ENCODE measurements around the gene ACSM4. TPM values are rescaled to one million over a fixed set of nuclear protein-coding genes. Genes with fewer than 3 reads are reported as not detected.
"Not testable (repeated sequence)": the region's sequence is repeated elsewhere in the genome, so short reads cannot be mapped to it uniquely, and the experiment has no call there.

ACSM4 gene
- total RNA-seq, 1 donor from 2014 or later, result not detected

GRCh38 chr12:7324176-7324575 lies 20.3 kb downstream of the ACSM4 start:
- DNase-seq (ENCODE audit: low spot score in 2 of 2) (no peak), FAIRE-seq (no peak)

- FAIRE-seq (no peak), DNase-seq (ENCODE audit: low spot score in 2 of 2) (no peak)
Measured at GRCh38 chr12:7327918-7328317, 24.0 kb downstream of the ACSM4 start.

DNA sequence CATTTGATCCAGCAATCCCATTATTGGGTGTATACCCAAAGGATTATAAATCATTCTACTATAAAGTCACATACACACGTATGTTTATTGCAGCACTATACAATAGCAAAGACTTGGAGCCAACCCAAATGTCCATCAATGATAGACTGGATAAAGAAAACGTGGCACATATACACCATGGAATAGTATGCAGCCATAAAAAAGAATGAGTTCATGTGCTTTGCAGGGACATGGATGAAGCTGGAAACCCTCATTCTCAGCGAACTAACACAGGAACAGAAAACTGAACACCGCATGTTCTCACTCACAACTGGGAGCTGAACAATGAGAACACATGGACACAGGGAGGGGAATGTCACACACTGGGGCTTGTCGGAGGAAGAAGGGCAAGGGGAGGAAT lies 33.9 kb downstream of the ACSM4 start:
- not testable (repeated sequence) for FAIRE-seq; DNase-seq (ENCODE audit: low spot score in 2 of 2)

GRCh38 chr12:7339675-7340074 lies 35.8 kb downstream of the ACSM4 start:
- FAIRE-seq (no peak), DNase-seq (ENCODE audit: low spot score in 2 of 2) (no peak)

GRCh38 chr12:7344833-7345606 lies 41.1 kb downstream of the ACSM4 start:
- DNase-seq (ENCODE audit: low spot score in 2 of 2), result no peak
- FAIRE-seq, result no peak

- no peak for DNase-seq (ENCODE audit: low spot score in 2 of 2)
- FAIRE-seq, result no peak
Measured at GRCh38 chr12:7346551-7347225, 42.8 kb downstream of the ACSM4 start.

DNA sequence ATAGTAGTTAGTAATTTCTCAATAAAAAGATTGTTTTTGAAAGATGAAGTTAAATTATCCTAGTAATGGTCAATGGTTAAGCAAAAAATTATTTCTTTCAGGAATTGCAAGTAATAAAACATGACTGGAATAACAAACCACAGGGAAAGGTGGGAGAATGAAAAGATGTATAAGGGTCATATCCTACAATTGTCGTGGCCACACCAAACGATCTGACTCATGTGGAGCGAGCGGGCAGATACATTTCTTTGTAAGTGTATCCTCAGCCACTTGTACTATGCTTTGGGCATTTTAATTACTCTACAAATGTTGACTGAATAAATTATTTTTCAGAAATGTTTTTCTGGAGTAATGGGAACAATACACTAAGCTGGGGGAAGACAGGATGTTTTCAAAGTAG lies 45.5 kb downstream of the ACSM4 start:
- FAIRE-seq, result no peak
- DNase-seq (ENCODE audit: low spot score in 2 of 2), result no peak

GRCh38 chr12:7351177-7351576 lies 47.3 kb downstream of the ACSM4 start:
- FAIRE-seq, result no peak
- no peak for DNase-seq (ENCODE audit: low spot score in 2 of 2)

- DNase-seq (ENCODE audit: low spot score in 2 of 2) (no peak), FAIRE-seq (no peak)
Measured at GRCh38 chr12:7352661-7353060, 48.8 kb downstream of the ACSM4 start.

GRCh38 chr12:7354529-7354928 lies 50.7 kb downstream of the ACSM4 start:
- DNase-seq (ENCODE audit: low spot score in 2 of 2), result no peak
- no peak for FAIRE-seq

- DNase-seq (ENCODE audit: low spot score in 2 of 2), result no peak
- FAIRE-seq, result no peak
Measured at GRCh38 chr12:7361265-7361664, 57.4 kb downstream of the ACSM4 start.

DNA sequence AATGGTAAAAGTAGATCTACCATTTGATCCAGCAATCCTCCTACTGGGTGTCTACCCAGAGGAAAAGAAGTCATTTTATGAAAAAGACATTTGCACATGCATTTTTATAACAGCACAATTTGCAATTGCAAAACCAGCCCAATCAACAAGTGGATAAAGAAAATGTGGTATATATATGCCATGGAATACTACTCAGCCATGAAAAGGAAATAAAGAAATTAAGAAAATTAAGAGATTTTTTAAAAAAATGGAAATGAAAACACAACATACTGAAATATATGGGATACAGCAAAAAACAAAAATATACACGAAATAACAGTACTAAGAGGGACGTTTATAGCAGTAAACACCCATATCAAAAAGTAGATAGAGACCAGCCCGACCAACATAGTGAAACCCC lies 58.9 kb downstream of the ACSM4 start:
- FAIRE-seq (no peak), DNase-seq (ENCODE audit: low spot score in 2 of 2) (no peak)

- no peak for FAIRE-seq
- no peak for DNase-seq (ENCODE audit: low spot score in 2 of 2)
Measured at GRCh38 chr12:7369274-7369729, 65.4 kb downstream of the ACSM4 start.

DNA sequence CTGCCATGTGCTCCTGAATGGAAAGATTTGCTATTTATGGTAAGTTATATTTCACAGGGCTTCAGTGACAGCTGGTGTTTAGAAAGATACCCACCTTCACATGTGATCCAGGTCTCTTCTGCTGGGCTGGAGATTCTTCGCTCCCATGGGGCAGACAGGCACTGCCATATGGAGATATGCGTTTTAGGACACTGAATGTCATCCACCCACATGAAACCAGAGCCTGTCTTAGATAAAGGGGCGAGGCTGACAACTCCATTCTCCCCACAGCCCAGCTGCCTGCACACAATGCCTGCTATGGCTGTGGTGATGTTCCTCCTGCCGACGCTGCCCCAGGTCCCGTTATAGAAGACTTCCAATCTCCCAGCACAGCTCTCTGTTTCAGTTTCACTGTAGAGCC lies 69.4 kb downstream of the ACSM4 start:
- no peak for FAIRE-seq
- no peak for DNase-seq (ENCODE audit: low spot score in 2 of 2)

DNA sequence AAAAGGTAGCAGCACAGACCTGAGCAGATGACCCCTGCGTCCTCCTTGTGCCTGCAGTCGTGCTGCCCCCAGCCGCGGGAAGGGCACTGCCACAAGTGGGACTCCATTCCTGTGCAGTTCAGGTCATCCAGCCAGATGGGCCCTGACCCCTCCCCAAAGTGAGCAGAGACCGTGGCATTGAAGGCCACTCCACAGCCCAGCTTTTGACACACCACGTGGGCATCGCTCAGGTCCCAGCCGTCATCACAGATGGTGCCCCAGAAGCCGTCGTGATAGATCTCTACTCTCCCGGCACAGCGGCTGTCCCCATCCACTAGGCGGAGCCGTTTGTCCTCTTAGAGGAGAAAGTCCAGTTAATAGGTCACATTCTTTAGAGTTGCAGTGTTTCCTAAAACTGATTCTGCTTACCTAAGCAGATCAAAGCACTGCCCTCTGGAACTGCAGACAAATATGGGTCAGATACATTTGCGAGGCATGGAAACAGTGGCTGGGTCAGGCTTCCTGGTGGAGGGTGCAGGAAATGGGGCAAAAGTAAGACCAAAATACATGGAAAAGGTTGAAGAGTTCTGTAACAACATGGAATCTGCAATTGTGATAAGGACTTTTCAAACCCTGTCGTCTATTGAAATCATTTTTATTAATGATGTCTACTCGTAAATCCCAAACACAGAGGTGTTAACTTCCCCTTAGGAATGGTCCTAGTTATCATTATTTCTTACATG lies 70.7 kb downstream of the ACSM4 start:
- no peak for FAIRE-seq
- no peak for DNase-seq (ENCODE audit: low spot score in 2 of 2)

DNA sequence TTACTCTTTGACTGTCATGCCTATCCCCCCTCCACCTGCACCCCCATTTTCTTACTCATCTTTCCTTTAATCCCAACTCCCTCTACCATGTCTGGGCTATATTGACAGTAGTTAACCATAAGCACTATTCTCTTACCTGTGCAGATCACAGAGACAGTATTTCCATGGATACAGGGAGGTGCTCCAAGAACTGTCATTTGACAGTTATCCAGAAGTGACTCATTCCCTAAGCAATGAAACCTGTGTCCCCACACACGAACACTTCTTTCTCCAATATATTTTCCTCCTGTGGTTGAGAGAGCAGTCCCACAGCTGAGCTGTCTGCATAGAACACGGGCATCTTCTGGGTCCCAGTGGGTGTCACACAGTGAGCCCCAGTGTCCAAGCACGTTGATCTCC lies 71.3 kb downstream of the ACSM4 start:
- FAIRE-seq (no peak), DNase-seq (ENCODE audit: low spot score in 2 of 2) (no peak)

DNA sequence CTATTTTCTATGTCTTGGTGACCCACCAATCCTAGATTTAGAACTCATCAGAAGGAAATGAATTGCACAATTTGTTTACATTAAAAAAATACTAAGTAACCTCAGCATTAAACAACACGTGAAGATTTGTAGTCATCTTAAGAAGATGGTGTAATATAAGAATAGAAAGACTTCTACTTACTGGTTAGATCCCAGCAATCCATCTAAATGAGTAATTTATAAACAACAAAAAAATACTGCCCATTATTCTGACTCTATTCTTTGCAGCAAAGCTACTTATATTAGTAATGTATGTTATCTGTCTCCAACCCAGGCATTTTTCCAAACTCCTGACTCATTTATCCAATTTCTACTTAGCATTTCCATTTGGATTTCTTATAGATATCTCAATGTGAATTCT lies 72.3 kb downstream of the ACSM4 start:
- DNase-seq (ENCODE audit: low spot score in 2 of 2) (no peak), FAIRE-seq (no peak)

Measured in frontal cortex (tissue), 4 donors.